ENCODE measurements around the gene KRTAP10-11.
"Not testable (repeated sequence)": the region's sequence is repeated elsewhere in the genome, so short reads cannot be mapped to it uniquely, and the experiment has no call there.

Gene KRTAP10-11, protein sequence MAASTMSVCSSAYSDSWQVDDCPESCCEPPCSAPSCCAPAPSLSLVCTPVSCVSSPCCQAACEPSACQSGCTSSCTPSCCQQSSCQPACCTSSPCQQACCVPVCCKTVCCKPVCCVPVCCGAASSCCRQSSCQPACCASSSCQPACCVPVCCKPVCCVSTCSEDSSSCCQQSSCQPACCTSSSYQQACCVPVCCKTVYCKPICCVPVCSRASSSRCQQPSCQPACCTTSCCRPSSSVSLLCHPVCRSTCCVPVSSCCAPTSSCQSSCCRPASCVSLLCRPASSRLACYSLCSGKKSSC

DNA sequence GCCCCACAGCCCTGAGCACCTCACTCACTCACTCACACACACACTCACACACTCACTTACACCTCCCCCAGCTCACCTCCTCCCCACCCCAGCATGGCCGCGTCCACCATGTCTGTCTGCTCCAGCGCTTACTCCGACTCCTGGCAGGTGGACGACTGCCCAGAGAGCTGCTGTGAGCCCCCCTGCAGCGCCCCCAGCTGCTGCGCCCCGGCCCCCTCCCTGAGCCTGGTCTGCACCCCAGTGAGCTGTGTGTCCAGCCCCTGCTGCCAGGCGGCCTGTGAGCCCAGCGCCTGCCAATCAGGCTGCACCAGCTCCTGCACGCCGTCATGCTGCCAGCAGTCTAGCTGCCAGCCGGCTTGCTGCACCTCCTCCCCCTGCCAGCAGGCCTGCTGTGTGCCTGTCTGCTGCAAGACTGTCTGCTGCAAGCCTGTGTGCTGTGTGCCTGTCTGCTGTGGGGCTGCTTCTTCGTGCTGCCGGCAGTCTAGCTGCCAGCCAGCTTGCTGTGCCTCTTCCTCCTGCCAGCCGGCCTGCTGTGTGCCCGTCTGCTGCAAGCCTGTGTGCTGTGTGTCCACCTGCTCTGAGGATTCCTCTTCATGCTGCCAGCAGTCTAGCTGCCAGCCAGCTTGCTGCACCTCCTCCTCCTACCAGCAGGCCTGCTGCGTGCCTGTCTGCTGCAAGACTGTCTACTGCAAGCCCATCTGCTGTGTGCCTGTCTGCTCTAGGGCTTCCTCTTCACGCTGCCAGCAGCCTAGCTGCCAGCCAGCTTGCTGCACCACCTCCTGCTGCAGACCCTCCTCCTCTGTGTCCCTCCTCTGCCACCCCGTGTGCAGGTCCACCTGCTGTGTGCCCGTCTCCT, at the start of gene KRTAP10-11:
Gene KRTAP10-11, plus strand, starts transcription at position 49 of the 856 bp plus-strand sequence. Its CDS starts 45 bp downstream, at position 94.
- DNase-seq (ENCODE audit: low read depth in 2 of 3, low spot score in 1 of 3): not testable (repeated sequence)

DNA sequence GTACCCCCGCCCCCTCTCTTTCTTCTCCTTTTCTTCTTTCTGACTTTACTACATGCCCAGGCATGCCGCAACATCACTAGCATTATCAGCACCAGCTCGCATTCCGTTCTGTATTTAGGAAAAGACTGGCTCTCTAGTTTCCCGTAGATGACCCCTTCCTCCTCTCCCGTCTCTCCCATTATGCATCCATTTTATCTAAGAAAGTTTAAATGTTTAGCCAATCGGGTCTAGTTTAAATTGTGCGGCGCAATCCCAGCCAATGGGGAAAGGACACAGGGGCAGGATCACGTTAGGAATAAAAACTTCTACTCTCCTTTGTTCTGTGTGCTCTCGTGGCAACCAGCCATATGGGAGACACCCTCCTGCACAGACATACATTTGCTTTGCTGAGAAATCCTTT, 48.2 kb upstream of the KRTAP10-11 start:
- no peak for DNase-seq (ENCODE audit: low read depth in 2 of 3, low spot score in 1 of 3)

DNA sequence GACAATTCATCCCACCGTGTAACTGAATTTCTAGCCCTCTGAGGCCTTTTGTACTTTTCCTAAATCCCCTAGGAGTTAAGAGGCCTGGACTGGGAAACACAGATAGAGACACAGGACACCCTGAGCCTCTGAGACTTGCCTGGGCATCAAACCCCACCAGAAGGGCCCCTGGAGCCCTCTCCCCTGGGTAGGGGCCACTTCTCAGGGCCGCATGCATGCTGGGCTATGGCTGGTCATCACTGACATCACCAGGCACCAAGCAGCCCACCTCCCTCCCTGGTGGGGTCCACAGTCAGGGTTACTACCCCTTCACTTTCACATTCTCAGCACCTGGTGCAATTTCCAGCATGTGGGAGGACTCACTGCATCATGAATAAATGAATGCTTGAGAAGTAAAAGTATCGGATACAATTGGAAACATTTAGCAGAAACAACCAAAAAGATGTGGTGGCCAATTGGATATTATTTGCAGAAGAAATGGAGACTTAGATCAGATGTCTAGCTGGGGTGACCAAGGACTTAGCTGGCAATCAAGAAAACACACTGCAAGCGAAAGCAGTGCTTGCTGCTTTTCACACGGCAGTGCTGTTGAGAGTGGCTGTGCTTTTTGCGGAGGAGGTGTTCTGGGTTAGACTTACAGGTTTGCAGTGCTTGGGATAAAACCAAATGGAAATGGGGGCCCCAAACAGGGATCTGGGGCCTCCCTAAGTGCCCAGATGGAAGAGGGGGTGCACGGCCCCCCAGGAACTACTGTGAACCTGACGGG, 46.8 kb upstream of the KRTAP10-11 start:
- DNase-seq (ENCODE audit: low read depth in 2 of 3, low spot score in 1 of 3): no peak

DNA sequence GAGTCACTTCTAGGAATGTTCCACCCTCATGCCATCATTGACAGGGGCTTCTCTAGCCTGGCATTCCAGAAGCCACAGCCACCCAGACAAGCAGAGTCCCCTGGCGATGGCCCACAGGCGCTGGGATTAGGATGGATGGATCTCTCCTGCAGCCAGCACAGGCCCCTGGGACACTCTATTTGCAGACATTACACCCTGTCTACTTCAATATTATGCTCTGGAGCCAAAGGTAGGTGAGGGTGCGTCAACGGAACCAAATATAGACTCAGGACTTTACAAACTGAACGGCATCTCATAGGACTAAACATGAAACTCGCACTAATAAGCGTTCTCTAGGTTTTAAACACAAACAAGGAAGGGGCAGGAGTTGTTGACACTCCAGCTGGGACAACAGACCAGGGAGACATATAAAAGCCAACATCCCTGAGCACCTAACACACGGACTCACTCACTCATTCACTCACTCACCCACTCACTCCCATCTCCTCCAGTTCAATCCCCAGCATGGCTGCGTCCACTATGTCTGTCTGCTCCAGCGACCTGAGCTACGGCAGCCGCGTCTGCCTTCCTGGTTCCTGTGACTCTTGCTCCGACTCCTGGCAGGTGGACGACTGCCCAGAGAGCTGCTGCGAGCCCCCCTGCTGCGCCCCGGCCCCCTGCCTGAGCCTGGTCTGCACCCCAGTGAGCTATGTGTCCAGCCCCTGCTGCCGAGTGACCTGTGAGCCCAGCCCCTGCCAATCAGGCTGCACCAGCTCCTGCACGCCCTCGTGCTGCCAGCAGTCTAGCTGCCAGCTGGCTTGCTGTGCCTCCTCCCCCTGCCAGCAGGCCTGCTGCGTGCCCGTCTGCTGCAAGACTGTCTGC, 45.9 kb upstream of the KRTAP10-11 start, which contains the start of gene KRTAP10-7:
Gene KRTAP10-7, plus strand, starts transcription at position 480 of the 861 bp plus-strand sequence. Its CDS starts 25 bp downstream, at position 505.
- DNase-seq (ENCODE audit: low read depth in 2 of 3, low spot score in 1 of 3): not testable (repeated sequence)

DNA sequence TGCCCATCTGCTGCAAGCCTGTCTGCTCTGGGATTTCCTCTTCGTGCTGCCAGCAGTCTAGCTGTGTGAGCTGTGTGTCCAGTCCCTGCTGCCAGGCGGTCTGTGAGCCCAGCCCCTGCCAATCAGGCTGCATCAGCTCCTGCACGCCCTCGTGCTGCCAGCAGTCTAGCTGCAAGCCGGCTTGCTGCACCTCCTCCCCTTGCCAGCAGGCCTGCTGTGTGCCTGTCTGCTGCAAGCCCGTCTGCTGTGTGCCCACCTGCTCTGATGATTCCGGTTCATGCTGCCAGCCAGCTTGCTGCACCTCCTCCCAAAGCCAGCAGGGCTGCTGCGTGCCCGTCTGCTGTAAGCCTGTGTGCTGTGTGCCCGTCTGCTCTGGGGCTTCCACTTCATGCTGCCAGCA, 45.1 kb upstream of the KRTAP10-11 start:
- DNase-seq (ENCODE audit: low read depth in 2 of 3, low spot score in 1 of 3): not testable (repeated sequence)

DNA sequence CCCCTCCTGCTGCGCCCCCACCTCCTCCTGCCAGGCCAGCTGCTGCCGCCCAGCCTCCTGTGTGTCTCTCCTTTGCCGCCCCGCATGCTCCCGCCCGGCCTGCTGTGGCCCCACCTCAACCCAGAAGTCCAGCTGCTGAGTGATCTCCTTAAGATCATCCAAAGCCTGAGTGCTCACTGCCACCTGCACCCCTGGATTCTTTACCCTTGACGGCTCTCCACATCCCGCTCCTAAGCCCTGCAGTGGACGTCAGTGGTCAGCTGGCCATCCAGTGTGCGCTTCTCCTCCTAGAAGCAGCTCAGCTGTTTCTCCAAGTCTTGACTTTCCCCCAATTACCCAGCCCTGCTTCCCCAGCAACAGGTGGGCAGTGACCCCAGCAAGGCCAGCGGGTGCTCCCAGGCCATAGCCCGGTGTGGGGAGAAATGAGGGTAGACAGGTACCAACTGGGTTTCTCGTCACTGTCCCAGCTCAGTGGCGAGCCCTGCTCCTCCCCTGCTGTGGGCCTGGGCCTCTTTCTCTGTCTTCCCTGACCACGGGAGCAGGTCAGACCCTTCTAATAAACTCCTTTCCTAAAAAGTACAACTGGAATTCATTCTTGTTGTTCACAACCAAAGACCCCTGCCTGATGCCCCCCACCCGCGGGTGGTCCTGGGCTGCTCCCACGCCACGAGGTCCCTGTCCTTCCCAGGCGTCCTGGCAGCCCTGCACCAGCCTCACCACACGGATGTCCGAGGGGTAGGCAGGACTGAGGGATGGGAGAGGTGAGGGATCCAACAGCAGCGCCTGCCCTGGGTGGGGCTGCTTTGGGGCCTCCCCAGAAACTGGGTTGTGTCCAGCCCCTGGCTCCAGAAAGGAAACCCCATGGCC, 44.4 kb upstream of the KRTAP10-11 start:
- DNase-seq (ENCODE audit: low read depth in 2 of 3, low spot score in 1 of 3): no peak

DNA sequence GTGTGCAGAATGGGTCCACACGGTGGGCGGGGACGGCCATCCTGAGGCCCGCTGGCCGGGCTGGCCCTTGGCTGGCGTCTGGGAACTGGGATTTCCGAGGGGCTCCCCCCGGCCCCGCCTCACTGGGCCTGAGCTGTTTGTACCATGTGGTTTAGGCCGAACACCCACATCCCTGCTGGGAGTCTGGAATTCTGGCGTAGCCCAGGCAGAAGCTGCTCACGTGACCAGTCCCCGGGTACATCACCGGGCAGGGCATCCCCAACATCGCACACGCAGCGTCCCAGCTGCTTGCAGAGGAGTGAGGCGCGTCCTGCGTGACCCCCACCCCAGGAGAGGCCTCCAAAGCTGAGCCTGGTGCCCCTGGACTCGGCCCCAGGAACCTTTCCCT, 43.8 kb upstream of the KRTAP10-11 start:
- DNase-seq (ENCODE audit: low read depth in 2 of 3, low spot score in 1 of 3): no peak

DNA sequence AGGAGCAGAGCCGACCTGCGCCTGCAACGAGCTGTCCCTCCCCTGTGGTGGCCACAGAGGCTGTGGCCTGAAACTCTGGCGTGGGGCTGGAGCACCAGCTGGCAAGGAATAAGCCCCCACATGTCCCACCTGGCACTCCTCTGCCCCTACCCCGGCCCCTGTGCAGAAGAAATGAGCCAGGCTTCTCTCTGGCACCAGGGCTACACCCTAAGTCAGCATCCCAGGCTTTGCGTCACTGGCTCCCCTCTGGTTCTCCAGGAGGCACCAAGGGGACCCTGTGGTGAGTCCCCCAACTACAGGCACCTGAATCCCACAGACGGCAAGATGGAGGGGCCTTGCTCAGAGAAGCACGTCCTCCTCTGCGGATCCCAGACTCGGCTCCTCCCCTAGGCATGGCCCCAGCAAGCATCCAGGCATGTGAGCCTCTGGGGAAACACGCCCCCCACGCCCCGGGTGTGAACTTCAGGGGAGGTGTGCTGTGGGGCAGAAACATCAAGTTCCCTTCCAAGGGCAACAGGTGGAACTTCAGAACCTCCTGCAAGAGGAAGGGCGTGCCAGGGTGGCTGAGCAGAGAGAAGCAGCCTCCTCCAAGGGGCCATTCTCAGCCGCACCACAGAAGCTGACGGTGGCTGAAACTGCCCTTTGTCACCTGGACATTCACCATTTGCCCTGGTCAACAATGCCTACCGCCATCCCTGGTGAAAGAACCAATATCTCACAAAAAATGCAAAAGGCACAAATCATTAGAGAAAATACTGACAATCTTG, 42.9 kb upstream of the KRTAP10-11 start:
- DNase-seq (ENCODE audit: low read depth in 2 of 3, low spot score in 1 of 3): no peak

DNA sequence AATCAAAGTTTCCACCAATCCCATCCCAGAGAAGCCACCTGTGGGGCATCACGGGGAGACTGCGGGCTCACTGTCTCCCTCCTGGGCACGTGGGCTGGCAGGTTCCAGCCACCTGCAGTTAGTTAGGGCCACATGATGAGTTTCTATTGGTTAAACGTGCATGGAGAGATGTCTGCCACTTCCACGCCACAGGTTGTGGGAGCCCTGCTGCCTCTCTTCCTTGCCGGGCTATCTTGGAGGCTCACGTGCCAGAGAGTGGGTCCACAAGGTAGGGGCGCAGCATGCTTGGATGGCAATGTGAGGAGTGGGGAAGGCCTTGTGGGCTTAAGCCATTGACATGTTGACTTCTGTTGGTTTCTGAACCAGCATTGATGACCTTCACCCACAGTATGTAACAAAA, 42.3 kb upstream of the KRTAP10-11 start:
- no peak for DNase-seq (ENCODE audit: low read depth in 2 of 3, low spot score in 1 of 3)

DNA sequence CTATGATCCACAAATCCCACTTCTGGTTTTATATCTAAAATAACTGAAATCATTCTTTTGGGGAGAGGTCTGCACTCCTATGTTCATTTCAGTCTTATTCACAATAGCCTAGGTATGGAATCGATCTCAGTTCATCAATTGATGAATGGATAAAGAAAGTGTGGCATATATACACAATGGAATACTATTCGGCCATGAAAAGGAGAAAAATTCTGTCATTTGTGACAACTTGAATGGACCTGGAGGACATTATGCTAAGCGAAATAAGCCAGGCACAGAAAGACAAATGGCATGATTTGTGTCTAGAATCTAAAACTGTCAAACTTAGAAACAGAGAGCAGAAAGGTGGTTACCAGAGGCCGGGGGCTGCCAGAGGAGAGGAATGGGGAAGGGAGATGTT, 39.7 kb upstream of the KRTAP10-11 start:
- DNase-seq (ENCODE audit: low read depth in 2 of 3, low spot score in 1 of 3): no peak

DNA sequence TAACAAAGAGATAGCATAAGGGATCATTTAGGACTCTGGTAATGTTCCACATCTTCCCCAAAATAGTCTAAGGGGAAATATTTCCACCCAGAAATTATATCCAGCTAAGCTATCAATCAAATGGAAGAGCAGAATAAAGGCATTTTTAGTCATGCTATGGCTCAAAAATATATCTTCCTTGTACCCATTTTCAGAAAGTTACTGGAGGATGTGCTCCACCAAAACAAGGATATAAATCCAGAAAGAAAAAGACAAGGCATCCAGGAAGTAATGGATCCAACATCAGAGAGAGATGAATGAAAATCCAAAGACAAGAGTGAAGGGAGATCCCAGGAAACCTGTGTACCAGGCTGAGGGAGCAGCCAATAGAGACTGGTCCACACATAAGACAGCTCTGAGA, 37.0 kb upstream of the KRTAP10-11 start:
- DNase-seq (ENCODE audit: low read depth in 2 of 3, low spot score in 1 of 3): no peak

DNA sequence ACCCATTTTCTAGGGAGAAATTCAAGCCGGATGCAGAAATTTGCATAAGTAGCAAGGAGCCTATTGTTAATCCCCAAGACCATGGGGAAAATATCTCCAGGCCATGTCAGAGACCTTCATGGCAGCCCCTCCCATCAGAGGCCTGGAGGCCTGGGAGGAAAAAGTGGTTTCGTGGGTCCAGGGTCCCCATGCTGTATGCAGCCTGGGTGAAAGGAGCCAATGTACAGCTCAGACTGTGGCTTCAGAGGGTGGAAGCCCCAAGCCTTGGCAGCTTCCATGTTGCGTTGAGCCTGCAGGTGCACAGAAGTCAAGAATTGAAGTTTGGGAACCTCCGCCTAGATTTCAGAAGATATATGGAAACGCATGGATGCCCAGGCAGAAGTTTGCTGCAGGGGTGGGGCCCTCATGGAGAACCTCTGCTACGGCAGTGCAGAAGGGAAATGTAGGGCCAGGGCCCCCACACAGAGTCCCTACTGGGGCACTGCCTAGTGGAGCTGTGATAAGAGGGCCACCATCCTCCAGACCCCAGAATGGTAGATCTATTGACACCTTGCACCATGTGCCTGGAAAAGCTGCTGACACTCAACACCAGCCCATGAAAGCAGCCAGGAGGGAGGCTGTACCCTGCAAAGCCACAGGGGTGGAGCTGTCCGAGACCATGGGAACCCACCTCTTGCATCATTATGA, 35.9 kb upstream of the KRTAP10-11 start:
- DNase-seq (ENCODE audit: low read depth in 2 of 3, low spot score in 1 of 3): not testable (repeated sequence)

DNA sequence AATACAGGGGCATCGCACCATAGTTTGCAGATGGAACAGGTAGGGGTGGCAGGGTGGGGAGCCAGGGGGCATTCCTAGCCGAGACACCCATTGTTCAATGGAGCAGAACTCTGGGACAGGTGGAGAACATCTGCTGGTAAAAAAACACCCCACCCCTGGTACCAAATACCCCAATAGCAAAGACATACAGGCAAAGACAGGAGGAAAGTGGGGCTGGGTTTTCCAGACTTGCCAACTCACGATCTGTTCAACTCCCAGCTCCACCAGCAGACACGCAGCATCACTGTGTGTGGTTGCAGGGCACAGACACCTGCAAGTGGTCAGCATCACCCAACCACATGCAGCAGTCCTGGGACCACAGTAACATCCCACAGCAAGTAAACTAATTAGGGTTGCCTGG, 34.7 kb upstream of the KRTAP10-11 start:
- no peak for DNase-seq (ENCODE audit: low read depth in 2 of 3, low spot score in 1 of 3)

DNA sequence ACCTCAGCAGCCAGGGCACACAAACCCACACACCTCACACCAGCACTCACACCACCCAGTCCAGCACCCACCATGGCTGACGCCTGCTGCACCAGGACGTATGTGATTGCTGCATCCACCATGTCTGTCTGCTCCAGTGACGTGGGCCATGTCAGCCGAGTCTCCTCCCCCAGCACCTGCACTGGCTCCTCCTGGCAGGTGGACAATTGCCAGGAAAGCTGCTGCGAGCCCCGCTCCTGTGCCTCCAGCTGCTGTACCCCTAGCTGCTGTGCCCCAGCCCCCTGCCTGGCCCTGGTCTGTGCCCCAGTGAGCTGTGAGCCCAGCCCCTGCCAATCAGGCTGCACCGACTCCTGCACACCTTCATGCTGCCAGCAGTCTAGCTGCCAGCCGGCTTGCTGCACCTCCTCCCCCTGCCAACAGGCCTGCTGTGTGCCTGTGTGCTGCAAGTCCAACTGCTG, 34.2 kb upstream of the KRTAP10-11 start, which contains the start of gene KRTAP10-8:
Gene KRTAP10-8, plus strand, starts transcription at position 51 of the 458 bp plus-strand sequence. Its CDS starts 22 bp downstream, at position 73.
- DNase-seq (ENCODE audit: low read depth in 2 of 3, low spot score in 1 of 3): no peak

DNA sequence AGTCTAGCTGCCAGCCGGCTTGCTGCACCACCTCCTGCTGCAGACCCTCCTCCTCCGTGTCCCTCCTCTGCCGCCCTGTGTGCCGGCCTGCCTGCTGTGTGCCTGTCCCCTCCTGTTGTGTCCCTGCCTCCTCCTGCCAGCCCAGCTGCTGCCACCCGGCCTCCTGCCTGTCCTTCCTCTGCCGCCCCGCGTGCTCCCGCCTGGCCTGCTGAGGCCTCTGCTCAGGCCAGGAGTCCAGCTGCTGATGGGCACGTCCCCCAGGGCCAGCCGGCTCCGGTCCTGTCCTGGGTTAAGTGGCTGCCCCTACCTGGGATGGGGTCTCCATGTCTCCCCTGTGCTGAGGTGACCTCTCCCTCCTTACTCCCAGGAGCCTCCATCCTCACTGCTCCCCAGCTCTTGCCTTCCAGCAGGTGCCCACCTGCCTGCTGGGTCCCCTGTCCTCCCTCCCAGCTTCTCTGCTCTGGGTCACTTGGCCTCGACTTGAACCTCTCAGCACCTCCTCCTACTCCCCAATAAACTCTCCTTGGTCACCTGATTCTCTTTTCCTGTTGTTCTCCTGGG, 33.5 kb upstream of the KRTAP10-11 start:
- DNase-seq (ENCODE audit: low read depth in 2 of 3, low spot score in 1 of 3): no peak

DNA sequence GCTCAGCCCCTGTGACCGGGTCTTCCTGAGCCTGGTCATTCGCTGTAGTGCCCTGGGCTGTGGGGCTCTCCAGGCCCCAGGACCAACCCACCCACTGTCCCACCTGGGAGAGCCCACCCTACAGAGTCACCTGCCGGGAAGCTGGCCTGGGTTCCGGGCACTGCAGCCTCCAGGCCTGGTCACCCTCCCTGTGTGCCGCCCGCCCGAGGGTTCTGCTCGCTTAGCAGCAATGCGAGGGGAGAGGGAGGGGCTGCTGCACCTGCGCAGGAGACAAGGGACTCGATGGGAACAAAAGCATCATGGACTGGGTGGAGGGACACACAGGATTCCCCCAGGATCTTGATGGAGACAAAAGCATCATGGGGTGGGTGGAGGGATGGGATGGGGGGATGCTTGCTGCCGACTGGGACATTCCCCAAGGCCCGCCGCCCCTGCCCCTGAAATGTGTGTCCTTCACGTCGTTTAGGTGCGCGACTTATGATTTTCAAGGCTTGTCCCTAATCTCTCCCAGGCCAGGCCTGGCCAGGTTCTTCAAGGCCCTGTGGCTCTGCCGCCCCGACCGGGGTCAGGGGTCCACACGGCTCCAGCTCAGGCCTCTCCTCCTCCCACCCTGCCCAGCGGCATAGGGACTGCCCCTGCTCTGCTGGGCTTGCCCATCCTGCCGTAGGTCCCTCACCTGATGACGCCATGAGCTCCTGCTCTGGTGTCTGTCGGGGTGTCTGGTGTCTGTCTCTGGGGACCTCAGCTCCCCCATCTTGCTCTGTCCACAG, 32.6 kb upstream of the KRTAP10-11 start:
- DNase-seq (ENCODE audit: low read depth in 2 of 3, low spot score in 1 of 3): no peak

DNA sequence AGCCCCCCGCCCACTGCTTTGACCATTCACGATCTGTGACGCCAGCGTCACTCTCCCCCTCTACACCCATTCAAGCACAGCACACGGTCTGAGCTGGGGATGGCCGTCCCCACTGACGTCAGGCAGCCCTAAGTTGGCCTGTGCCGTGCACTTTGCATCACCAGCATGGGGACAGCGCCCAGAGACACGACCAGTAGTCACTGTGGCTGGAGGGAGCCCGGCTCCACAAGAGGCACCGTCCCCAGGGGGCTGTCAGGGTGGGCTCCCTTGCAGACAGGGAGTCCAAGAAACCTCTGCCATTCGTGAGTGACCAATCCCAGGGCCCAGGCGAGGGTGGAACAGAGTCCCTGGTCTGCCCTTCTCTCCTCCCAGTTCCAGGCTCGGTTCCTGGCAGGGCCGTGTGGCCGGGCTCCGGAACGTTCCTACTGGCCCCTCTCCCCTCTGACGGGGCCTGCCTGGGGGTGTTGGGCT, 32.0 kb upstream of the KRTAP10-11 start:
- DNase-seq (ENCODE audit: low read depth in 2 of 3, low spot score in 1 of 3): no peak

All from stimulated activated CD4-positive, alpha-beta T cell treated with anti-CD3 and anti-CD28 coated beads, Interleukin-12 subunit alpha, Interleukin-12 subunit beta, amount 100 ng/mL, for 48 hours (primary cell).